Stimulated activated naive CD4-positive, alpha-beta T cell (primary cell): Measurements from ENCODE around the gene AP5B1.
A peak's percentile ranks its signal among the peaks of the same experiment; 100 is the strongest.
"Not testable (repeated sequence)": the region's sequence is repeated elsewhere in the genome, so short reads cannot be mapped to it uniquely, and the experiment has no call there.

Experiments used
- DNase-seq, 6 experiments: peaks; one replicate each; lab custom pipeline; 2025; lab: John Stamatoyannopoulos, UW

AP5B1 gene

GRCh38 chr11:65786008-65786785 is 5.4 kb upstream of the AP5B1 start:
- DNase-seq = peak in 3 of 6 experiments; percentile 12 to 49 (median 24)

- DNase-seq = peak in 1 of 6 experiments; percentile 15
Measured at GRCh38 chr11:65785319-65786007, 4.7 kb upstream of the AP5B1 start.

GRCh38 chr11:65782816-65783228 is 2.0 kb upstream of the AP5B1 start:
- no peak for DNase-seq

- no peak for DNase-seq
Measured at GRCh38 chr11:65781962-65782815, 1.4 kb upstream of the AP5B1 start.

GRCh38 chr11:65781152-65781961 is 581 bp upstream of the AP5B1 start:
- peak in 4 of 6 experiments; percentile 38 to 64 (median 57) for DNase-seq

GRCh38 chr11:65779919-65780769 is 632 bp downstream of the AP5B1 start:
- peak; percentile 55 to 76 (median 62) for DNase-seq

GRCh38 chr11:65779669-65779918 is 1.2 kb downstream of the AP5B1 start:
- DNase-seq = no peak

GRCh38 chr11:65778901-65779668 is 1.7 kb downstream of the AP5B1 start:
- DNase-seq = no peak

- DNase-seq = no peak
Measured at GRCh38 chr11:65778431-65778900, 2.3 kb downstream of the AP5B1 start.

GRCh38 chr11:65777821-65778361 is 2.9 kb downstream of the AP5B1 start:
- DNase-seq = no peak

- DNase-seq = no peak
Measured at GRCh38 chr11:65777241-65777640, 3.5 kb downstream of the AP5B1 start.

GRCh38 chr11:65776710-65777141 is 4.0 kb downstream of the AP5B1 start:
- DNase-seq = no peak

GRCh38 chr11:65776196-65776595 is 4.6 kb downstream of the AP5B1 start:
- DNase-seq = no peak

- no peak for DNase-seq
Measured at GRCh38 chr11:65774525-65775306, 6.1 kb downstream of the AP5B1 start.

GRCh38 chr11:65773784-65774411 is 6.9 kb downstream of the AP5B1 start:
- DNase-seq = no peak

GRCh38 chr11:65771589-65772112 is 9.1 kb downstream of the AP5B1 start:
- DNase-seq = no peak

GRCh38 chr11:65770951-65771567 is 9.7 kb downstream of the AP5B1 start:
- no peak for DNase-seq

- not testable (repeated sequence) for DNase-seq
Measured at GRCh38 chr11:65767806-65768205, 13.0 kb downstream of the AP5B1 start.
